Measurements from ENCODE around the gene PRCP.

Gene PRCP

GRCh38 chr11:82901922-82902485 lies 1.8 kb upstream of the PRCP start:
- Mint-ChIP-seq H3K4me1 (peaks cover 37% of the 10 kb centered on the region), H3K27me3 (ENCODE audit: low read depth) (no peaks in the 10 kb centered on the region), H3K36me3 (ENCODE audit: low read depth) (no peaks in the 10 kb centered on the region), H3K27ac (no peak overlapping the region), H3K9me3 (no peaks in the 10 kb centered on the region), H3K4me3 (peak overlapping the region; percentile 94 to 97 (median 96))
- no peak for TF ChIP-seq CTCF (IDR thresholded peaks at IDR 0.05; ENCODE audit: unreplicated experiment in 3 of 3)

GRCh38 chr11:82901165-82901921 lies 1.1 kb upstream of the PRCP start, which contains the start of gene DDIAS:
TSS of gene DDIAS (plus strand) at chr11:82901736. CDS start at chr11:82914739, 13,003 bp downstream.
- no peak for TF ChIP-seq CTCF (IDR thresholded peaks at IDR 0.05; ENCODE audit: unreplicated experiment in 3 of 3)
- no peaks in the 10 kb centered on the region for H3K36me3 Mint-ChIP-seq (ENCODE audit: low read depth)
- peaks cover 30% of the 10 kb centered on the region for H3K4me1 Mint-ChIP-seq

GRCh38 chr11:82899957-82900276 lies 313 bp downstream of the PRCP start:
- H3K27me3 Mint-ChIP-seq (ENCODE audit: low read depth), result no peaks in the 10 kb centered on the region
- peak overlapping the region; percentile 59 to 88 (median 80) for H3K27ac Mint-ChIP-seq
- no peaks in the 10 kb centered on the region for H3K9me3 Mint-ChIP-seq
- H3K4me3 Mint-ChIP-seq, result peak overlapping the region; percentile 94 to 97 (median 96)
- peaks cover 29% of the 10 kb centered on the region for H3K4me1 Mint-ChIP-seq
- no peaks in the 10 kb centered on the region for H3K36me3 Mint-ChIP-seq (ENCODE audit: low read depth)
- TF ChIP-seq CTCF (IDR thresholded peaks at IDR 0.05; ENCODE audit: unreplicated experiment in 3 of 3), result no peak

More at GRCh38 chr11:82901165-82901921, 1.1 kb upstream of the PRCP start, which contains the start of gene DDIAS:
- Mint-ChIP-seq H3K9me3 (no peaks in the 10 kb centered on the region), H3K27me3 (ENCODE audit: low read depth) (no peaks in the 10 kb centered on the region), H3K27ac (peak within 1 kb of the TSS; percentile 59 to 88 (median 80)), H3K4me3 (peak within 1 kb of the TSS; percentile 94 to 97 (median 96))

- no peak for TF ChIP-seq CTCF (IDR thresholded peaks at IDR 0.05; ENCODE audit: unreplicated experiment in 3 of 3)
- Mint-ChIP-seq H3K4me3 (peak overlapping the region; percentile 94 to 97 (median 96)), H3K27ac (peak overlapping the region; percentile 59 to 88 (median 80)), H3K36me3 (ENCODE audit: low read depth) (no peaks in the 10 kb centered on the region), H3K9me3 (no peaks in the 10 kb centered on the region), H3K27me3 (ENCODE audit: low read depth) (no peaks in the 10 kb centered on the region), H3K4me1 (peaks cover 29% of the 10 kb centered on the region)
Observed at GRCh38 chr11:82899186-82899820, 927 bp downstream of the PRCP start.

GRCh38 chr11:82898241-82898640 lies 2.0 kb downstream of the PRCP start:
- Mint-ChIP-seq H3K4me3 (peak overlapping the region in 2 of 3 experiments; percentile 27 to 34), H3K27me3 (ENCODE audit: low read depth) (no peaks in the 10 kb centered on the region), H3K4me1 (peaks cover 29% of the 10 kb centered on the region), H3K36me3 (ENCODE audit: low read depth) (no peaks in the 10 kb centered on the region), H3K27ac (no peak overlapping the region), H3K9me3 (no peaks in the 10 kb centered on the region)
- no peak for TF ChIP-seq CTCF (IDR thresholded peaks at IDR 0.05; ENCODE audit: unreplicated experiment in 3 of 3)
